Measurements from ENCODE around the gene EBNA1BP2.
"Not testable (repeated sequence)": the region's sequence is repeated elsewhere in the genome, so short reads cannot be mapped to it uniquely, and the experiment has no call there.

EBNA1BP2 gene

GRCh38 chr1:43174873-43175272 is 2.8 kb upstream of the EBNA1BP2 start:
- no peak overlapping the region for H3K4me3 ChIP-seq (ENCODE audit: low read depth, low read length)

GRCh38 chr1:43172527-43172972 is 460 bp upstream of the EBNA1BP2 start:
- H3K4me3 ChIP-seq (ENCODE audit: low read depth, low read length): peak overlapping the region; percentile 98

- peak overlapping the region; percentile 98 for H3K4me3 ChIP-seq (ENCODE audit: low read depth, low read length)
These were observed 696 bp downstream of the EBNA1BP2 start for GRCh38 chr1:43171312-43171875.

- H3K4me3 ChIP-seq (ENCODE audit: low read depth, low read length): no peak overlapping the region
These were observed 6.3 kb downstream of the EBNA1BP2 start for GRCh38 chr1:43165765-43166164.

GRCh38 chr1:43165162-43165561 is 6.9 kb downstream of the EBNA1BP2 start:
- no peak overlapping the region for H3K4me3 ChIP-seq (ENCODE audit: low read depth, low read length)

GRCh38 chr1:43156026-43156425 is 16.1 kb downstream of the EBNA1BP2 start:
- H3K4me3 ChIP-seq (ENCODE audit: low read depth, low read length): no peak overlapping the region

- H3K4me3 ChIP-seq (ENCODE audit: low read depth, low read length): no peak overlapping the region
These were observed 18.6 kb downstream of the EBNA1BP2 start for GRCh38 chr1:43153443-43153842.

GRCh38 chr1:43152866-43153265 is 19.2 kb downstream of the EBNA1BP2 start:
- no peak overlapping the region for H3K4me3 ChIP-seq (ENCODE audit: low read depth, low read length)

GRCh38 chr1:43149889-43150288 is 22.2 kb downstream of the EBNA1BP2 start:
- no peak overlapping the region for H3K4me3 ChIP-seq (ENCODE audit: low read depth, low read length)

GRCh38 chr1:43147625-43148327 is 24.3 kb downstream of the EBNA1BP2 start:
- H3K4me3 ChIP-seq (ENCODE audit: low read depth, low read length): peak overlapping the region; percentile 60

- H3K4me3 ChIP-seq (ENCODE audit: low read depth, low read length): no peak overlapping the region
These were observed 27.9 kb downstream of the EBNA1BP2 start for GRCh38 chr1:43144237-43144636.

- H3K4me3 ChIP-seq (ENCODE audit: low read depth, low read length): no peak overlapping the region
These were observed 28.6 kb downstream of the EBNA1BP2 start for GRCh38 chr1:43143441-43143888.

- H3K4me3 ChIP-seq (ENCODE audit: low read depth, low read length): no peak overlapping the region
These were observed 31.5 kb downstream of the EBNA1BP2 start for GRCh38 chr1:43140583-43140982.

GRCh38 chr1:43140010-43140409 is 32.1 kb downstream of the EBNA1BP2 start:
- no peak overlapping the region for H3K4me3 ChIP-seq (ENCODE audit: low read depth, low read length)

GRCh38 chr1:43139295-43139694 is 32.8 kb downstream of the EBNA1BP2 start:
- H3K4me3 ChIP-seq (ENCODE audit: low read depth, low read length): not testable (repeated sequence)

GRCh38 chr1:43137445-43138052 is 34.5 kb downstream of the EBNA1BP2 start:
- no peak overlapping the region for H3K4me3 ChIP-seq (ENCODE audit: low read depth, low read length)

- no peak overlapping the region for H3K4me3 ChIP-seq (ENCODE audit: low read depth, low read length)
These were observed 36.0 kb downstream of the EBNA1BP2 start for GRCh38 chr1:43135857-43136781.

- H3K4me3 ChIP-seq (ENCODE audit: low read depth, low read length): no peak overlapping the region
These were observed 37.5 kb downstream of the EBNA1BP2 start for GRCh38 chr1:43134640-43135039.

GRCh38 chr1:43134068-43134467 is 38.0 kb downstream of the EBNA1BP2 start:
- H3K4me3 ChIP-seq (ENCODE audit: low read depth, low read length): no peak overlapping the region

GRCh38 chr1:43129426-43129825 is 42.7 kb downstream of the EBNA1BP2 start:
- no peak overlapping the region for H3K4me3 ChIP-seq (ENCODE audit: low read depth, low read length)

- H3K4me3 ChIP-seq (ENCODE audit: low read depth, low read length): no peak overlapping the region
These were observed 43.3 kb downstream of the EBNA1BP2 start for GRCh38 chr1:43128816-43129215.

Measured in iPS-11a (cell line).